HEK293T (cell line): ENCODE measurements around the gene CTSW.

Experiments
- ARNT ChIP-seq: fragments of 450-650 bp; IDR thresholded peaks from 2 replicates; pipeline ENCODE4 v1.6.1; 2017; ENCODE audit warnings: mild to moderate bottlenecking
- TARDBP ChIP-seq: fragments of 450-650 bp; IDR thresholded peaks from 2 replicates; pipeline ENCODE4 v1.6.1; 2016

- TF ChIP-seq TARDBP (no peak), ARNT (no peak)
These were observed 5.6 kb downstream of the CTSW start for GRCh38 chr11:65885231-65885630.
